GM12878 (cell line): ENCODE measurements around the gene DHX34. TPM values are rescaled to one million over a fixed set of nuclear protein-coding genes. Genes with fewer than 3 reads are reported as not detected.

ENCODE experiments used
- CHD4 ChIP-seq: fragments of 200-600 bp; sonication (generic); IDR thresholded peaks from 2 replicates; pipeline ENCODE4 v1.6.1; 2016; ENCODE audit warnings: mild to moderate bottlenecking
- CREM ChIP-seq: IDR thresholded peaks from 2 replicates; pipeline ENCODE4 v1.6.1; 2014; ENCODE audit warnings: antibody characterized with exemption, low read depth
- ETV6 ChIP-seq, 2 experiments: fragments of 450-650 bp in 1 of 2; IDR thresholded peaks in 1 of 2; conservative IDR thresholded peaks in 1 of 2; 2 replicates each; pipeline ENCODE4 v1.6.1; 2014; ENCODE audit warnings: antibody characterized with exemption in 1 of 2, borderline replicate concordance in 1 of 2, low read depth in 1 of 2, mild to moderate bottlenecking in 1 of 2, moderate library complexity in 1 of 2
- GATAD2B ChIP-seq: fragments of 450-650 bp; conservative IDR thresholded peaks from 2 replicates; pipeline ENCODE4 v1.6.1; 2017; ENCODE audit warnings: low read depth, mild to moderate bottlenecking, moderate library complexity
- RB1 ChIP-seq: fragments of 450-650 bp; formaldehyde crosslinking; IDR thresholded peaks from 2 replicates; pipeline ENCODE4 v1.6.1; 2017; ENCODE audit warnings: mild to moderate bottlenecking, borderline replicate concordance
- SPI1 ChIP-seq: IDR thresholded peaks from 2 replicates; pipeline ENCODE4 v1.6.1; 2011; ENCODE audit warnings: low read depth, mild to moderate bottlenecking, low read length, moderate library complexity, borderline replicate concordance; ENCODE audit not compliant: insufficient read depth
- polyA plus RNA-seq, 11 experiments: library from polyadenylated mRNA; depleted of rRNA in 4 of 11; unstranded in 6 of 11; stranded (reverse) in 5 of 11; fragments of >200 nt; fragmentation: Nextera tagmentation in 4 of 11; fragmentation: Illumina TruSeq in 1 of 11; extraction: Ambion mirVana in 4 of 11; extraction: Trizol in 1 of 11; gene quantifications; 1 replicate in 1 of 11; 2 replicates in 10 of 11; pipeline versions ENCODE4 v1.2.1 to v1.2.3, GENCODE V29; 2011 to 2016; ENCODE audit warnings: inconsistent platforms in 2 of 11, missing spikeins in 2 of 11, low read depth in 1 of 11
- total RNA-seq, 4 experiments: library from RNA; depleted of rRNA in 3 of 4; stranded (reverse); fragments of >200 nt in 3 of 4; fragmentation: Illumina TruSeq in 1 of 4; extraction: Trizol in 1 of 4; gene quantifications; 2 replicates each; pipeline versions ENCODE4 v1.2.1 to v1.2.3, GENCODE V29; 2013 to 2021
- TF ChIP-seq, protein P1 (sequence below): fragments of 450-650 bp; IDR thresholded peaks from 2 replicates; pipeline ENCODE4 v1.6.1; 2017; ENCODE audit warnings: mild to moderate bottlenecking, low read depth, inconsistent platforms; ENCODE audit not compliant: poor library complexity, severe bottlenecking
- TF ChIP-seq, protein P2 (sequence below): fragments of 450-650 bp; IDR thresholded peaks from 2 replicates; pipeline ENCODE4 v1.6.1; 2018; ENCODE audit warnings: borderline replicate concordance, mild to moderate bottlenecking; ENCODE audit not compliant: partially characterized antibody

DHX34 gene
- total and polyA plus RNA-seq, 10 of the 15 experiments (the other 5 are each of a cell fraction or from before 2014, with no cell fraction given): 0.19 to 16.9 (median 10.5) TPM

DNA sequence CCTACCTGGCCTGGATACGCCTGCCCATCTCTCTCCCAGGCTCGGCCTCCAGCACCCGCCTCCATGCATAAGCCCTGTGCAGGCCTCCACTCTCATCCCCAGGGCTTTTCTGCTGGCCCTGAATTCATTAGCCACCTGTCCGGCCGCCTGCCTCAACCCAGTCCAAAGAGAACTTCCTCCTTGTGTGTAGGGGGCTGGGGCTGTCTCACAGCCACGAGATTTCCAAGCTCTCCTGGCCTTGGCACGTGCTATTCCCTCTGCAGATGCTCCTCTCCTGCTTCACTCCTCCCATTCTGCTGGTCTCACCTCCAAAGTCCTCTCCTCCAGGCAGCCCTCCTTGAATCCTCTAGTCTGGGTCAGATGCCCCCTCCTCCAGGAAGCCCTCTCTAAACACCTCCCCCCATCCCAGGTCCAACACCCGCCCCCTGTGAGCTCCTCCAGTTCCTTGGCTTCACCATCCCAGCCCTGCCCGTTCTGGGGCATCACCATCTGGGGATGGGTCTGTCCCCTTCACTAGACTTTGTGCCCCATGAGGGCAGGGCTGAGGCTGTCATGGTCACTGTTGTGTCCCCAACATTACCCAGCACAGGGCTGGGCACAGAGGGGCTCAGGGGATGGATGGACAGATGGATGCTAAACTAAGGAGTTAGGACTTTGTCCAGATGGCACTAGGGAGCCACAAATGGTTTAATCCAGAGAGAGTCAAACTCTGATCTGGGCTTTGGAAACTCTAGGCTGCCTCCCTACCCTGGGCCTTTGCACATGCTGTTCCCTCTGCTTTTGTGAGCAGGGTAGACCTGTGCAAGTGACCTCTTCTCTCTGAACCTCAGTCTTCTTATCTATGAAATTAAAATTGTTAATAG is 55.5 kb downstream of the DHX34 start (continued):
- TF ChIP-seq, protein P1, sequence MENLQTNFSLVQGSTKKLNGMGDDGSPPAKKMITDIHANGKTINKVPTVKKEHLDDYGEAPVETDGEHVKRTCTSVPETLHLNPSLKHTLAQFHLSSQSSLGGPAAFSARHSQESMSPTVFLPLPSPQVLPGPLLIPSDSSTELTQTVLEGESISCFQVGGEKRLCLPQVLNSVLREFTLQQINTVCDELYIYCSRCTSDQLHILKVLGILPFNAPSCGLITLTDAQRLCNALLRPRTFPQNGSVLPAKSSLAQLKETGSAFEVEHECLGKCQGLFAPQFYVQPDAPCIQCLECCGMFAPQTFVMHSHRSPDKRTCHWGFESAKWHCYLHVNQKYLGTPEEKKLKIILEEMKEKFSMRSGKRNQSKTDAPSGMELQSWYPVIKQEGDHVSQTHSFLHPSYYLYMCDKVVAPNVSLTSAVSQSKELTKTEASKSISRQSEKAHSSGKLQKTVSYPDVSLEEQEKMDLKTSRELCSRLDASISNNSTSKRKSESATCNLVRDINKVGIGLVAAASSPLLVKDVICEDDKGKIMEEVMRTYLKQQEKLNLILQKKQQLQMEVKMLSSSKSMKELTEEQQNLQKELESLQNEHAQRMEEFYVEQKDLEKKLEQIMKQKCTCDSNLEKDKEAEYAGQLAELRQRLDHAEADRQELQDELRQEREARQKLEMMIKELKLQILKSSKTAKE: no peak
- TF ChIP-seq ETV6 (conservative IDR thresholded peaks at IDR 0.05 in 1 of 2, IDR thresholded peaks at IDR 0.05 in 1 of 2; ENCODE audit: borderline replicate concordance in 1 of 2, low read depth in 1 of 2) (no peak), RB1 (no peak), SPI1 (no peak), GATAD2B (no peak), CHD4 (no peak), CREM (no peak)
- TF ChIP-seq, protein P2, sequence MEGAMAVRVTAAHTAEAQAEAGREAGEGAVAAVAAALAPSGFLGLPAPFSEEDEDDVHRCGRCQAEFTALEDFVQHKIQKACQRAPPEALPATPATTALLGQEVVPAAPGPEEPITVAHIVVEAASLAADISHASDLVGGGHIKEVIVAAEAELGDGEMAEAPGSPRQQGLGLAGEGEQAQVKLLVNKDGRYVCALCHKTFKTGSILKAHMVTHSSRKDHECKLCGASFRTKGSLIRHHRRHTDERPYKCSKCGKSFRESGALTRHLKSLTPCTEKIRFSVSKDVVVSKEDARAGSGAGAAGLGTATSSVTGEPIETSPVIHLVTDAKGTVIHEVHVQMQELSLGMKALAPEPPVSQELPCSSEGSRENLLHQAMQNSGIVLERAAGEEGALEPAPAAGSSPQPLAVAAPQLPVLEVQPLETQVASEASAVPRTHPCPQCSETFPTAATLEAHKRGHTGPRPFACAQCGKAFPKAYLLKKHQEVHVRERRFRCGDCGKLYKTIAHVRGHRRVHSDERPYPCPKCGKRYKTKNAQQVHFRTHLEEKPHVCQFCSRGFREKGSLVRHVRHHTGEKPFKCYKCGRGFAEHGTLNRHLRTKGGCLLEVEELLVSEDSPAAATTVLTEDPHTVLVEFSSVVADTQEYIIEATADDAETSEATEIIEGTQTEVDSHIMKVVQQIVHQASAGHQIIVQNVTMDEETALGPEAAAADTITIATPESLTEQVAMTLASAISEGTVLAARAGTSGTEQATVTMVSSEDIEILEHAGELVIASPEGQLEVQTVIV: no peak
- TF ChIP-seq, all 136 proteins: peak for 0
